Keratinocyte (primary cell): ENCODE measurements around the gene RFX8. TPM values are rescaled to one million over a fixed set of nuclear protein-coding genes. Genes with fewer than 3 reads are reported as not detected.

Experiments
- DNase-seq: peaks from one replicate; pipeline ENCODE4 v3.0.0-alpha.2; 2011; ENCODE audit warnings: low read depth, missing footprints, low spot score
- FAIRE-seq: peaks from 2 replicates; lab custom pipeline; 2011; peaks lifted over from hg19 to GRCh38; lab: Jason Lieb, UNC
- H2AFZ ChIP-seq: 2 replicates; pipeline ENCODE4 v1.6.0; 2012; ENCODE audit warnings: low read length, control low read depth, inconsistent platforms; ENCODE audit not compliant: control insufficient read depth
- H3K27ac ChIP-seq: 2 replicates; pipeline ENCODE4 v1.5.1; 2011; ENCODE audit warnings: low read length; ENCODE audit not compliant: control insufficient read depth, insufficient read depth
- H3K27me3 ChIP-seq: 3 replicates; pipeline ENCODE4 v1.6.0; 2011; ENCODE audit warnings: low read length; ENCODE audit not compliant: control insufficient read depth, insufficient read depth; ENCODE audit errors: extremely low read depth
- H3K36me3 ChIP-seq, 2 experiments: 2 replicates in 1 of 2; 3 replicates in 1 of 2; pipeline ENCODE4 v1.5.1; 2011; ENCODE audit warnings: low read length in 2 of 2, mild to moderate bottlenecking in 1 of 2; ENCODE audit not compliant: control insufficient read depth in 2 of 2, insufficient read depth in 2 of 2; ENCODE audit errors: extremely low read depth in 1 of 2
- H3K4me1 ChIP-seq: 3 replicates; pipeline ENCODE4 v1.5.1; 2011; ENCODE audit warnings: low read length; ENCODE audit not compliant: control insufficient read depth, insufficient read depth; ENCODE audit errors: extremely low read depth
- H3K4me2 ChIP-seq: 3 replicates; pipeline ENCODE4 v1.6.0; 2011; ENCODE audit warnings: low read depth, low read length; ENCODE audit not compliant: control insufficient read depth, insufficient read depth; ENCODE audit errors: extremely low read depth
- H3K4me3 ChIP-seq, 3 experiments: fragments of 200-600 bp in 1 of 3; sonication (generic) in 1 of 3; 2 replicates in 2 of 3; 3 replicates in 1 of 3; pipeline ENCODE4 v1.5.1; 2011 to 2016; ENCODE audit warnings: low read length in 3 of 3, mild to moderate bottlenecking in 3 of 3, control low read depth in 2 of 3, inconsistent platforms in 1 of 3, low read depth in 1 of 3, mixed read lengths in 1 of 3, mixed run types in 1 of 3, moderate library complexity in 1 of 3; ENCODE audit not compliant: control insufficient read depth in 2 of 3, insufficient read depth in 2 of 3; ENCODE audit errors: extremely low read depth in 1 of 3
- H3K79me2 ChIP-seq: 2 replicates; pipeline ENCODE4 v1.6.0; 2012; ENCODE audit warnings: low read length; ENCODE audit not compliant: control insufficient read depth, insufficient read depth
- H3K9ac ChIP-seq: 3 replicates; pipeline ENCODE4 v1.6.0; 2011; ENCODE audit warnings: low read length; ENCODE audit not compliant: control insufficient read depth, insufficient read depth; ENCODE audit errors: extremely low read depth
- H3K9me1 ChIP-seq: 3 replicates; pipeline ENCODE4 v1.6.0; 2011; ENCODE audit warnings: low read length; ENCODE audit not compliant: control insufficient read depth, insufficient read depth; ENCODE audit errors: extremely low read depth
- H3K9me3 ChIP-seq: 2 replicates; pipeline ENCODE4 v1.5.1; 2012; ENCODE audit warnings: low read depth, low read length; ENCODE audit not compliant: control insufficient read depth
- H4K20me1 ChIP-seq: 3 replicates; pipeline ENCODE4 v1.6.0; 2011; ENCODE audit warnings: low read length; ENCODE audit not compliant: control insufficient read depth, insufficient read depth; ENCODE audit errors: extremely low read depth
- CTCF ChIP-seq, 3 experiments: IDR thresholded peaks in 1 of 3; conservative IDR thresholded peaks in 1 of 3; optimal IDR thresholded peaks in 1 of 3; 2 replicates in 2 of 3; 3 replicates in 1 of 3; pipeline versions ENCODE3 to v1.5.1; 2011; ENCODE audit warnings: low read length in 3 of 3, mild to moderate bottlenecking in 3 of 3, moderate library complexity in 2 of 3, control low read depth in 1 of 3, inconsistent platforms in 1 of 3; ENCODE audit not compliant: insufficient read depth in 2 of 3; ENCODE audit errors: extremely low read depth in 1 of 3
- EZH2 ChIP-seq: IDR thresholded peaks from one replicate; pipeline ENCODE4 v1.6.1; 2012; ENCODE audit warnings: inconsistent platforms, mild to moderate bottlenecking, low read length, moderate library complexity
- dilution Hi-C: fragments of 300-500 bp; cut with MboI; formaldehyde crosslinking; loops from one replicate; pipeline ENCODE4 v1.7.0; 2020; ENCODE audit warnings: low sequenced_read_pairs; ENCODE audit not compliant: extremely low pct_ligation_motif_present
- polyA plus RNA-seq, 5 experiments: library from polyadenylated mRNA; depleted of rRNA in 3 of 5; stranded (reverse) in 3 of 5; stranded (forward) in 1 of 5; unstranded in 1 of 5; fragments of >200 nt; gene quantifications; 1 replicate in 1 of 5; 2 replicates in 3 of 5; 3 replicates in 1 of 5; pipeline versions ENCODE4 v1.2.1 to v1.2.3, GENCODE V29; 2011 to 2012; ENCODE audit warnings: missing spikeins in 2 of 5, low read depth in 1 of 5, low replicate concordance in 1 of 5

The RFX8 gene
- polyA plus RNA-seq, 1 donor (not counting 4 experiments of a cell fraction or from before 2014, with no cell fraction given): 0.05 TPM

GRCh38 chr2:101500860-101501259 is 25.9 kb upstream of the RFX8 start:
- Histone ChIP-seq H3K4me2 (no peak overlapping the region), H3K27ac (no peak overlapping the region), H4K20me1 (no peaks in the 10 kb centered on the region), H3K27me3 (no peaks in the 10 kb centered on the region), H3K9me1 (no peaks in the 10 kb centered on the region), H3K9me3 (no peaks in the 10 kb centered on the region), H3K9ac (no peak overlapping the region), H3K4me3 (no peak overlapping the region), H2AFZ (no peak overlapping the region), H3K36me3 (no peaks in the 10 kb centered on the region), H3K79me2 (no peaks in the 10 kb centered on the region), H3K4me1 (no peaks in the 10 kb centered on the region)
- TF ChIP-seq EZH2 (no peak), CTCF (optimal IDR thresholded peaks at IDR 0.05 in 1 of 3, IDR thresholded peaks at IDR 0.05 in 1 of 3, conservative IDR thresholded peaks at IDR 0.05 in 1 of 3; ENCODE audit: extremely low read depth in 1 of 3, insufficient read depth in 2 of 3, low read length in 3 of 3) (no peak)
- FAIRE-seq (no peak), DNase-seq (no peak)
- dilution Hi-C loops: no loop called here

GRCh38 chr2:101500180-101500579 is 25.3 kb upstream of the RFX8 start:
- TF ChIP-seq CTCF (optimal IDR thresholded peaks at IDR 0.05 in 1 of 3, IDR thresholded peaks at IDR 0.05 in 1 of 3, conservative IDR thresholded peaks at IDR 0.05 in 1 of 3; ENCODE audit: extremely low read depth in 1 of 3, insufficient read depth in 2 of 3, low read length in 3 of 3): no peak
- no peak for TF ChIP-seq EZH2
- Histone ChIP-seq H3K4me2 (no peak overlapping the region), H3K79me2 (no peaks in the 10 kb centered on the region), H4K20me1 (no peaks in the 10 kb centered on the region), H3K27me3 (no peaks in the 10 kb centered on the region), H3K4me3 (no peak overlapping the region), H3K36me3 (no peaks in the 10 kb centered on the region), H3K9me1 (no peaks in the 10 kb centered on the region), H2AFZ (no peak overlapping the region), H3K27ac (no peak overlapping the region), H3K4me1 (no peaks in the 10 kb centered on the region), H3K9ac (no peak overlapping the region), H3K9me3 (no peaks in the 10 kb centered on the region)
- DNase-seq (no peak), FAIRE-seq (no peak)
- dilution Hi-C loops: no loop called here
